ENCODE results near the gene RECQL5. TPM values are rescaled to one million over a fixed set of nuclear protein-coding genes. Genes with fewer than 3 reads are reported as not detected.

RECQL5 gene
- total RNA-seq, result 34.2 and 34.4 TPM in 2 replicates

DNA sequence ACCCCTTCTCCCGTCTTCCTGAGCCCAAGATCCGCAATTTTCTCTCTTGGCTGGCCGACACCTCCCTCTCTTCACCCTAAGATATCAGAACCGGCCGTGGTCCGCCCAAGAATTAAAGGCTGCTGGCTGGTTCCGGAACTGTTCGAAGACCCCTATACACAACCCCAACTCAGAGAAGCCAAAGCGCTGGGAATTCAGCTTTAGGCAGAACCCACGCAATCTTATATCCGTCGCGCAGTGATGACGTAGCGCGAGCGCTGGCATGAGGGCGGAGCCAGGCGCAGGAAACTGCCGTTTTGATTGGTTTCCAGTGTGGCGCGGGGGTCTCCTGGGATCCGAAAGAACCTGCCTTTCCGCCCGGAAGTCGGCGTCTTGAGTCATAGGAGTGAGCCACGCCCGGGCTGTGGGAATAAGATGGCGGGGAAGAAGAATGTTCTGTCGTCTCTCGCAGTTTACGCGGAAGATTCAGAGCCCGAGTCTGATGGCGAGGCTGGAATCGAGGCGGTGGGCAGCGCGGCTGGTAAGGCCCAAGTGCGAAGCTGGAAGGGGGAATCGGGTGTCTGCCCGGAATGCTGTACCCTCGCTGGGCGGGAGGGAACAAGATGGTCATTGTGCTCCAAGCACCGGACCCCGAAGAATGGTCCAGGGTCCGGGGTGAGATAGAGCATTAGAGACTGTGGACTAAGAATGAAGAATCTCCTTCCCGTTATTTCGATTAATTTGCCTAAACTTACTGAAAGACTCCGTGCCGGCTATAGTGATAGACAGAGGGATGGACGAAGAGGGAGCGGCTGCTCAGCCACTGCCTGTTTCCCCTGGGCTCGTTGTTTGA is at the start of gene RECQL5, which contains the start of gene SAP30BP:
TSS of gene RECQL5 (minus strand) at position 196 of the 832 bp plus-strand sequence. CDS start 597 bp downstream, outside the sequence.
TSS of gene SAP30BP (plus strand) at position 380 of the 832 bp plus-strand sequence. CDS start at position 415, 35 bp downstream.
- Mint-ChIP-seq H3K27me3 (no peaks in the 10 kb centered on the region), H3K27ac (no peak within 1 kb of the TSS), H3K9me3 (no peaks in the 10 kb centered on the region), H3K36me3 (ENCODE audit: low read depth) (peaks cover 38% of the 10 kb centered on the region), H3K4me3 (no peak within 1 kb of the TSS), H3K4me1 (peaks cover 19% of the 10 kb centered on the region)
- intact Hi-C loops (cut with micrococcal nuclease), result loop anchor here (1.0 to 2.0 kb wide), 2 partner anchors 78 to 211 kb away; partner anchors contain the start of gene TMEM94
- peak; percentile 100 for DNase-seq

DNA sequence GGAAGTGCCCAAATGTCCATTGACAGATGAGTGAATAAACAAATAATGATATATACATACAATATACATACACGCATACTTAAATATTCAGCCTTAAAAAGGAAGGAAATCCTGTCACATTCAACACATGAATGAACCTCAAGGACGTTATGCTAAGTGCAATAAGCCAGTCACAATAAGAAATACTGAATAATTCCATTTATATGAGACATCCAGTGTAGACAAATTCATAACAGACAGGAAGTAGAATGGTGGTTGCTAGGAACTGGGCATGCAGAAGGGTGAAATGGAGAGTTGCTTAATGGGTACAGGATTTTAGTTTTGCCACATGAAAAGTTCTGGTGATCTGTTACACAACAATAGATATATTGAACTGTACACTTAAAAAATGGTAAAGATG is 45.5 kb upstream of the RECQL5 start:
- peaks cover 10% of the 10 kb centered on the region for H3K36me3 Mint-ChIP-seq (ENCODE audit: low read depth)
- H3K9me3 Mint-ChIP-seq, result no peaks in the 10 kb centered on the region
- H3K4me3 Mint-ChIP-seq, result no peak overlapping the region
- H3K4me1 Mint-ChIP-seq, result no peaks in the 10 kb centered on the region
- intact Hi-C loops (cut with micrococcal nuclease), result no loop called here
- DNase-seq, result no peak
- no peak overlapping the region for H3K27ac Mint-ChIP-seq
- peaks cover 6% of the 10 kb centered on the region for H3K27me3 Mint-ChIP-seq

DNA sequence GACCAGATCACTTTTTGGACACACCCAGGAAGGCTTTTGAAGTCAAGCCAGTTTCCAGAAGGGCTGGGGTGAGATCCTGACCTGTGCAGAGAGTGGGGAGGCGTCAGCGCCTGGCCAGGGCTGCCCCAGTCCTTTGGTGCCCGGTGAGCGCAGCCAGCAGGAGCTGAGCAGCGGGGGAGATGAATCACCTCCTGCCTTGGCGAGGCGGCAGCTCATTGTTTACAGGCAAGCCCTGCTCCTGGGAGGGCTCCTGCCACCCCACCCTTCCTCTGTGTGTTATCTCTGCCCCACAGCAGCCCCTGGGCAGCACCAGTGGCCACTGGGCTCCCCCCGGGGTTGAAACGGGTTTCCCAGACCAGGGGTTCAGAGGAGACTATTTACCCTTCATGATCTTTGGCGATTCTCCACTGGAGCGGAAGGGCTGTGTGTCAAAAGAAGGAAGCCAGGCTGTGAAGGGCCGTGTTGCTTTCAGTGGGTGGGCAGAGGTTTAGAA is 40.2 kb upstream of the RECQL5 start:
- H3K9me3 Mint-ChIP-seq, result no peaks in the 10 kb centered on the region

DNA sequence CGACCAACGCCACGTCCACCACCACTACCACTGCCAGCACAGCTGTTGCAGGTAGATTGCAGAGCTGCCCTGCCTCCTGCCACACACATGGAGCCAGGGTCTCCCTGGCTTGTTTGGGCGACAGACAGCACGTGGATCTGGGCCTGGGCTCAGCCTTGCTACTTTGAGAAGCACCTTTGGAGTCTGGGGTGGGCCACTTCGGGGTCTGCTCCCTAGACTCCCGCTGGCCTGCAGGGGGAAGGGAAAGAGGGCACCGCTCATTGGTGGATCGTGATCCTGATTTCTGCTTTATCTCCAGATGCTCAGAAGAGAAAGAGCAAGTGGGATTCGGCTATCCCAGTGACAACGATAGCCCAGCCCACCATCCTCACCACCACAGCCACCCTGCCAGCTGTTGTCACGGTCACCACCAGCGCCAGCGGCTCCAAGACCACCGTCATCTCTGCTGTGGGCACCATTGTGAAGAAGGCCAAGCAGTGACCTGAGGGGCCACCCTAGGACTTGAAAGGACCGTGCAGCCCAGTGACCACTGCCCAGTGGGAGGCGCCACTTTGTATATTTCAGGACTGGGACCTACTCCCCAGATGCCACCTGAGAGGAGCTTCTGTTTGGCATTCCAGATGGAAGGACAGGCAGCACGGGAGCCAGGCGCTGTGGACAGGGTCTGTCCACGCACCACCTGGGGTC is 39.2 kb upstream of the RECQL5 start:
- Mint-ChIP-seq H3K27me3 (peaks cover 3% of the 10 kb centered on the region), H3K4me1 (no peaks in the 10 kb centered on the region), H3K36me3 (ENCODE audit: low read depth) (peaks cover 38% of the 10 kb centered on the region), H3K27ac (no peak overlapping the region), H3K9me3 (no peaks in the 10 kb centered on the region), H3K4me3 (no peak overlapping the region)
- DNase-seq, result no peak
- intact Hi-C loops (cut with micrococcal nuclease), result no loop called here

More for the DNA sequence above, 40.2 kb upstream of the RECQL5 start:
- Mint-ChIP-seq H3K4me1 (no peaks in the 10 kb centered on the region), H3K36me3 (ENCODE audit: low read depth) (peaks cover 32% of the 10 kb centered on the region), H3K4me3 (no peak overlapping the region), H3K27me3 (peaks cover 4% of the 10 kb centered on the region), H3K27ac (no peak overlapping the region)
- no peak for DNase-seq
- intact Hi-C loops (cut with micrococcal nuclease), result no loop called here

DNA sequence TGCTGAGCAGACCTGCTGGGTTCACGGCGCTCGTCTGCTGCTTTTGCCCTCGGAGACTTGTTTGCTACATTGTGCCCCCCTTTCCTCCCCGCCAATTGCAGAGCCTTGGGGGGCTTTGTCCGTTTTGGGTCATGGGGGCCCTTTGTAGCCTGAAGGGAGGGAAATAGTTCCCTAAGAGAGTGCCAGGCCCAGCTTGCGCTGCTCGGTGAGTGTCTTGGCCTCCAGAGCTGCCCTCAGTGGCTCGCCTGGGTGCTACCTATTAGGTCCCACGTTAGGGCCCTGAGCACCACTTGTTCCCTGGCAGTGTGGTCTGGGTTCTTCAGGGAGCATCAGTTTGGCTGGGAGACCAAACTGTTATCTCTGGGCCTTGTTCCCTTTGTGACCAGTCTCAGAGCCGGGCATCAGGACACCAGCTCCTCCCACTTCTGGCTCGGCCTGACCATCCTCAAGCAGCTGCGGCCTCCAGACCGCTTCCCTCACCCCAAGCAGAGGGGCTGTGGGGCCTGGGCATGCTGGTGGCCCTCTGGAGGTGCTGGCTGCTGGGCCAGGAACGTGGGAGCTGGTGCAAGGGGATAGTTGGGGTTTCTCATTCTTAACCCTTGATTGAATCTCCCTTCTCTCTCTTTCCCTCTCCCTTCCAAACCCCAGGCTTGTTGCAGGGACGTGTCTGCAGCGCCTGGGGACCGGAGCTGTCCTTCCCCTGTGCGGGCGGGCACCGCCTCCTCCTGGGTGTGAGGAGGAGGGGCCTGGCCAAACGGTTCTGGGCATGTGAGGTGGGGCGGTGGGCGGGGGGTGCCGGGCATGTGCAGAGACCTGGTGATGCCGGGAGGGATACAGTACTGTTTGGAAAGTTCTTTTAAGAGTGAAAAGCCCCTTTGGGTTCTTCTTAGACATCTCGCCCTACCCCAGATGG is 38.3 kb upstream of the RECQL5 start:
- H3K9me3 Mint-ChIP-seq, result no peaks in the 10 kb centered on the region
- H3K36me3 Mint-ChIP-seq (ENCODE audit: low read depth), result peaks cover 46% of the 10 kb centered on the region
- no peak overlapping the region for H3K4me3 Mint-ChIP-seq
- no peak for DNase-seq
- no peaks in the 10 kb centered on the region for H3K27me3 Mint-ChIP-seq
- intact Hi-C loops (cut with micrococcal nuclease), result no loop called here
- H3K4me1 Mint-ChIP-seq, result no peaks in the 10 kb centered on the region
- H3K27ac Mint-ChIP-seq, result no peak overlapping the region

DNA sequence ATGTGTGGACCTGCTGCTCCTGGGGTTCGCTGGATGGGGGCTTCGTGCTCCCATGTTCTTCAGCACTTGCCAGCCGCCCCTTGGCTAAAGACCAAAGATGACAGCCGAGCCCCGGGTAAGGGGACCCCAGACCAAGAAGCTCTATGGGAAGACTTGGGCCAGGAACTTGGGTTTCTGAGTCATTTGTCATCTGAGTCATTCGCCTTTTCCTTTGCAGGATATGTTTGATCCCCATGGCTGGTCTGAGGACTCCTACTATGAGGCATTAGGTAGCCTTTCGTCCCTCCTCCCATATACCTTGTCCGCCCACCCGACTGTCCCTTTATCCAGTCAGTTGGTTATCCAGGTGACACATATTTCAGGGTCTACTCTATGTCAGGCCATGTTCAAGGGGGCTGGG is 36.6 kb upstream of the RECQL5 start:
- Mint-ChIP-seq H3K27me3 (no peaks in the 10 kb centered on the region), H3K9me3 (no peaks in the 10 kb centered on the region), H3K4me1 (peaks cover 2% of the 10 kb centered on the region), H3K4me3 (no peak overlapping the region), H3K36me3 (ENCODE audit: low read depth) (peaks cover 49% of the 10 kb centered on the region), H3K27ac (no peak overlapping the region)
- no peak for DNase-seq
- intact Hi-C loops (cut with micrococcal nuclease), result no loop called here

DNA sequence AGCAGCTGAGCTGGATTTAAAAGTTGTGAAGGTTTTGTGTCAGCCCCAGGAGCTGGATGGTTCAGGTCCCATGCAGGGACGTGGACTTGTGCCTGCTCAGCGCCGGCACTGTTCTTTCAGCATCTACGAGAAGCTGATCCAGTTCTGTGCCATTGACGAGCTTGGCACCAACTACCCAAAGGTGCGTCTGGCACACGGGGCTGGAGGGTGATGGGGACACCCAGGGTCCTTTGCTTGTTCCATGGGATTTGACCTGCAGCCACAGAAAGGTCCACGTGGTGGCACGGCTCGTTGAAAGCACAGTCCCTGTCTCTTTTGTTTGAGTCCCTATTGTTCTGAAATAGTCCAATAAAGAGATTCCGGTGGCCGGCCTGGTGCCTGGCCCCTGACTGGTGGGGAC is 36.2 kb upstream of the RECQL5 start:
- Mint-ChIP-seq H3K27ac (no peak overlapping the region), H3K9me3 (no peaks in the 10 kb centered on the region)

DNA sequence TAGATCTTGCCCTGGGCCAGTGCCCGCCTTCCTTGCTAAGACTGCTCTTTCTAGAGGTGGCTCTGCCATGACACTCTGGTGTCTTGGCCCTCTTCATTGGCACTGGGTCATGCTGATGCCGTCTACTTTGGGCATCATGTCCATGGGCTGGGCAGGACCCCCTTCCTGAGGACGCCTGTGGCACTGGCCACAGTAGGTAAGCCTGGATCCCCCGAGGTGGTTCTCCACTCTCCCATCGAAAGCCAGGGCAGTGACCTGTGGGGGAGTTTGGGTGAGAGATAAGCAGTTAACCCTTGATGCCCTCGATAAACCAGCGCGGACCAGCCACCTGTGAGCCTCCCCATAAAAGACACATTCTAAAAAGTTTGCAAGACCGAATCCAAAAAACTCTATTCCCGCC is 34.3 kb upstream of the RECQL5 start:
- no peak overlapping the region for H3K4me3 Mint-ChIP-seq
- H3K36me3 Mint-ChIP-seq (ENCODE audit: low read depth), result peaks cover 35% of the 10 kb centered on the region
- H3K27ac Mint-ChIP-seq, result no peak overlapping the region
- no peaks in the 10 kb centered on the region for H3K9me3 Mint-ChIP-seq
- intact Hi-C loops (cut with micrococcal nuclease), result no loop called here
- H3K27me3 Mint-ChIP-seq, result no peaks in the 10 kb centered on the region
- no peak for DNase-seq
- H3K4me1 Mint-ChIP-seq, result peaks cover 4% of the 10 kb centered on the region

More for the DNA sequence above, 36.2 kb upstream of the RECQL5 start:
- H3K36me3 Mint-ChIP-seq (ENCODE audit: low read depth), result peaks cover 45% of the 10 kb centered on the region
- H3K4me3 Mint-ChIP-seq, result no peak overlapping the region
- intact Hi-C loops (cut with micrococcal nuclease), result no loop called here
- H3K27me3 Mint-ChIP-seq, result no peaks in the 10 kb centered on the region
- no peak for DNase-seq
- H3K4me1 Mint-ChIP-seq, result peaks cover 2% of the 10 kb centered on the region

DNA sequence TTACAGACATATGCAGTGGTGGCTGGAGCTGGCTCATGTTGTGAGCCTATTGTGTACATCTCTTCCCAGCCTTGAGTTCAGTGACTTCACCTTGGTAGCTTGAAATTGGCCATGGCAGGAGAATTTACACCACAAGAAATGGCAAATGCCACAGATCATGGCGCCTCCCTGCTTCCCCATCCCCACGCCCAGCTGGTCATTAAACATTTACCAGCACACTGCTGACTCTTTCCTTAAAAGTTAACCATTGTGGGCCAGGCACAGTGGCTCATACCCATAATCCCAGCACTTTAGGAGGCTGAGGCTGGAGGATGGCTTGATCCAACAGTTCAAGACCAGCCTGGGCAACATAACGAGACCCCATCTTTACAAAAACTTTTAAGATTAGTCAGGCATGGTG is 31.7 kb upstream of the RECQL5 start:
- no peaks in the 10 kb centered on the region for H3K27me3 Mint-ChIP-seq
- H3K4me1 Mint-ChIP-seq, result peaks cover 4% of the 10 kb centered on the region
- intact Hi-C loops (cut with micrococcal nuclease), result no loop called here
- no peak overlapping the region for H3K27ac Mint-ChIP-seq
- no peak overlapping the region for H3K4me3 Mint-ChIP-seq
- DNase-seq, result no peak
- peaks cover 34% of the 10 kb centered on the region for H3K36me3 Mint-ChIP-seq (ENCODE audit: low read depth)
- H3K9me3 Mint-ChIP-seq, result no peaks in the 10 kb centered on the region

DNA sequence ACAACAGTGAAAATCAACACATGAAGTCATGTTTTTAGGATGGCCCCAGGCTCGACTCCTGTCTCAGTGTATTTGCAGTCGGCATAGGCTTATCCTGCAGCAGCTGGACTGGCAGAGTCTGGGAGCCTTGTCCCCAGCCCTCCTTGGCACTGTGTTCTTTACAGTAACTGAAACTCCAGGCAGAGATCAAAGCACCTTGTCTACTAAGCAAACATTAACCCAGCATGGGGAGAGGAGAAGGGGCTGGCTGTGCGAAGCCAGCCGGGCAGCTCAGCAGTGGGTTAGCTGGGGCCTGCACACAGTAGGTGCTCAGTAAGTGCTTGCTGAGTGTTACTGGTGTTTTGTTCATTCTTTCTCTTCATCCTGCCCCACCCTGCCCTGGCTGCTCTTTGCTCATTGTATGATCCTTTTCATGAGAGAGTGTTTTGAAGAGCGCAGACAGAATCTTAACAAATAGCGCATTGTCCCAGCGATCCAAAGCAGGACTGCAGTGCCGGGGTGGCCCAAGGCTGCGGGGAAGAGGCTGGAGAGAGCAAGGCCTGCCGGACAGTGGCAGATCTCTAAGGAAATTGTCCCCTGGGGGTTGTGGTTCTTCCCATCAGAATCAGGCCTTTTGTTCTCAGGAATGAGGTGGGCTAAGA is 30.8 kb upstream of the RECQL5 start:
- H3K36me3 Mint-ChIP-seq (ENCODE audit: low read depth), result peaks cover 36% of the 10 kb centered on the region
- H3K27me3 Mint-ChIP-seq, result no peaks in the 10 kb centered on the region
- peaks cover 4% of the 10 kb centered on the region for H3K4me1 Mint-ChIP-seq
- no peak overlapping the region for H3K4me3 Mint-ChIP-seq
- no peaks in the 10 kb centered on the region for H3K9me3 Mint-ChIP-seq
- no peak overlapping the region for H3K27ac Mint-ChIP-seq
- intact Hi-C loops (cut with micrococcal nuclease), result no loop called here
- no peak for DNase-seq

DNA sequence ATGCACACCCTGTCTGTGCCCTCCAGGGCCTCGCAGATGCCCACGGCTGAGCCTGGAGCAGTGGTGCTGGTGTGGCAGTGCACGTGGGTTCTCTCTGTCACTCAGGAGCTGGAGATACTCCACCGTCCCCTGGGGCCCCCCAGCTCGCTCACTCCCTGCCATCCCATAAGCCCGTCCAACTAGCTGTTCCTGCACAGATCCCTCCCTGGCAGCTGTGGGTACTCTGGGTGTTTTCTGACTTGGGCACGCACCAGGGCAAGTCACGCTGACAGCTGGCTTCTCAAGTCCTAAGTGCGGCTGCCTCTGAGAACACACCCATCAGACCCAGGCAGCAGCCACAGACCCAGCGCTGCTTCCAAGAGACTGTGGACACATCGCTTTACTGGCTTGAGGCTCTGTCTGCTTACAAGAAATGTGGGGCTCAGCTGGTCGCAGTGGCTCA is 28.9 kb upstream of the RECQL5 start:
- H3K4me3 Mint-ChIP-seq, result no peak overlapping the region
- H3K4me1 Mint-ChIP-seq, result peaks cover 19% of the 10 kb centered on the region
- no peaks in the 10 kb centered on the region for H3K27me3 Mint-ChIP-seq
- peaks cover 33% of the 10 kb centered on the region for H3K36me3 Mint-ChIP-seq (ENCODE audit: low read depth)
- intact Hi-C loops (cut with micrococcal nuclease), result no loop called here
- no peak overlapping the region for H3K27ac Mint-ChIP-seq
- no peak for DNase-seq
- H3K9me3 Mint-ChIP-seq, result no peaks in the 10 kb centered on the region

DNA sequence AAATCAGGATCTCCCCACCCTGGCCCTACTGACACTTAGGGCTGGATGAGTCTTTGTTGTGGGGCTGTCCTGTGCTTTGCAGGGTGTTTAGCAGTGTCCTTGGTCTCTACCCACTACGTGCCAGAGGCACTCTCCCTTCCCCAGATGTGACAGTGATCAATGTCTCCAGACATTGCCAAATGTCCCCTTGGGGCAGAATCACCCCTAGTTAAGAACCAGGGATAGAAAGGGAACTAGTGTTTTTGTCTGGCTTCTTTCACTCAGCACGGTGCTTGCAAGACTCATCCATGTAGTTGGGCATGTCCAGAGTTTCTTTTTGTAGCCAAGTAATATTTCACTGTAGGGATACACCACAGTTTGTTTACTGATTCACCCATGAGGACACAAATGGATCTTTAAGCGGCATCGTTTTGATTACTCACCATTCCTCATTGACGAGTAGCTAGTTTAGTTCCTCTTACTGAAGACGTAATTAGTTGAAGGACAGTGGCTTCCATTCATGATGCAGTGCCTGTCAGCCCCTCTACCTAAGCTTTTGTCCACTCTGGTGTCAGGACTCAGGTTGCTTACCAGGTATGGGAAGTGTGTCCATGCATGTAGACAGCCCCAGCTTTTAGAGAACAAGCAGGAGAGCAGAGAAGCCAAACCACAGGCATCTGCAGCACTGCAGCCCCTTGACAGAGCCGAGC is 28.3 kb upstream of the RECQL5 start:
- Mint-ChIP-seq H3K4me1 (peaks cover 24% of the 10 kb centered on the region), H3K27ac (peak overlapping the region; percentile 41), H3K9me3 (no peaks in the 10 kb centered on the region), H3K27me3 (no peaks in the 10 kb centered on the region), H3K36me3 (ENCODE audit: low read depth) (peaks cover 27% of the 10 kb centered on the region), H3K4me3 (no peak overlapping the region)
- intact Hi-C loops (cut with micrococcal nuclease), result no loop called here
- DNase-seq, result no peak
